PC-3 (cell line): ENCODE data around the gene SMIM28. TPM values are rescaled to one million over a fixed set of nuclear protein-coding genes. Genes with fewer than 3 reads are reported as not detected.

Experiments
- ATAC-seq: fragments of 200-7000 bp; cut with Tn5 transposase; 2 replicates; pipeline ENCODE4 v1.9.1; 2020; ENCODE audit warnings: mild to moderate bottlenecking, moderate library complexity
- BruUV-seq: library from RNA; stranded (reverse); fragments of 400-500 nt; replicated peaks from 2 replicates; lab custom pipeline; 2021; lab: Mats Ljungman, UMichigan
- CTCF ChIA-PET: fragments of 300-600 bp; sonication (Branson Sonifier 250); formaldehyde crosslinking; loops from one replicate; lab custom pipeline; 2022; ENCODE audit warnings: antibody characterized with exemption; lab: Charles Lee
- POLR2A ChIA-PET: fragments of 300-600 bp; sonication (Branson Sonifier 250); formaldehyde crosslinking; loops from one replicate; lab custom pipeline; 2022; ENCODE audit warnings: antibody characterized with exemption; ENCODE audit not compliant: unreplicated experiment; lab: Charles Lee
- DNase-seq: peaks from one replicate; pipeline ENCODE4 v3.0.0-alpha.2; 2015
- H2AFZ ChIP-seq: fragments of 300-600 bp; sonication (generic); 2 replicates; pipeline ENCODE4 v1.6.0; 2016; ENCODE audit warnings: antibody characterized with exemption, low read length
- H3F3A ChIP-seq: fragments of 300-600 bp; sonication (generic); one replicate; pipeline ENCODE4 v1.6.0; 2017; ENCODE audit warnings: antibody characterized with exemption, low read length, control low read depth, mild to moderate bottlenecking; ENCODE audit not compliant: unreplicated experiment
- H3K27ac ChIP-seq: fragments of 300-600 bp; sonication (generic); 2 replicates; pipeline ENCODE4 v1.5.1; 2016; ENCODE audit warnings: mild to moderate bottlenecking, low read length
- H3K27me3 ChIP-seq: fragments of 300-600 bp; sonication (generic); 2 replicates; pipeline ENCODE4 v1.6.1; 2016; ENCODE audit warnings: low read length, mixed read lengths
- H3K36me3 ChIP-seq: fragments of 300-600 bp; sonication (generic); 2 replicates; pipeline ENCODE4 v1.6.1; 2016; ENCODE audit warnings: low read depth, mixed run types, low read length, mixed read lengths
- H3K4me1 ChIP-seq: fragments of 300-600 bp; sonication (generic); 2 replicates; pipeline ENCODE4 v1.5.1; 2016; ENCODE audit warnings: low read length; ENCODE audit not compliant: insufficient read depth
- H3K4me2 ChIP-seq: fragments of 300-600 bp; sonication (generic); 2 replicates; pipeline ENCODE4 v1.6.0; 2016; ENCODE audit warnings: low read length
- H3K4me3 ChIP-seq: fragments of 300-600 bp; sonication (generic); 2 replicates; pipeline ENCODE4 v1.5.1; 2016; ENCODE audit warnings: mild to moderate bottlenecking, low read length, mixed read lengths
- H3K79me2 ChIP-seq: fragments of 300-600 bp; sonication (generic); 2 replicates; pipeline ENCODE4 v1.6.1; 2017; ENCODE audit warnings: low read length, mixed read lengths
- H3K9ac ChIP-seq: fragments of 300-600 bp; sonication (generic); 2 replicates; pipeline ENCODE4 v1.6.0; 2016; ENCODE audit warnings: mild to moderate bottlenecking, low read length
- H3K9me2 ChIP-seq: fragments of 300-600 bp; sonication (generic); replicated peaks from 2 replicates; pipeline ENCODE4 v1.6.1; 2016; ENCODE audit warnings: mixed run types, low read length, mixed read lengths
- H3K9me3 ChIP-seq: fragments of 300-600 bp; sonication (generic); 2 replicates; pipeline ENCODE4 v1.6.1; 2016; ENCODE audit warnings: low read length, mixed read lengths
- H4K20me1 ChIP-seq: fragments of 300-600 bp; sonication (generic); 2 replicates; pipeline ENCODE4 v1.6.1; 2016; ENCODE audit warnings: low read length, mixed read lengths
- CTCF ChIP-seq: fragments of 300-600 bp; sonication (generic); conservative IDR thresholded peaks from 2 replicates; pipeline ENCODE4 v1.5.1; 2017; ENCODE audit warnings: antibody characterized with exemption, low read depth, mild to moderate bottlenecking, low read length
- EZH2 ChIP-seq: fragments of 300-600 bp; sonication (generic); IDR thresholded peaks from one replicate; pipeline ENCODE4 v1.6.1; 2017; ENCODE audit warnings: antibody characterized with exemption, mild to moderate bottlenecking, low read length; ENCODE audit not compliant: unreplicated experiment
- EZH2phosphoT487 ChIP-seq: fragments of 300-600 bp; sonication (generic); IDR thresholded peaks from 2 replicates; pipeline ENCODE4 v1.6.1; 2018; ENCODE audit warnings: mild to moderate bottlenecking, antibody characterized with exemption, low read length, borderline replicate concordance
- intact Hi-C: fragments of 100-400 bp; cut with micrococcal nuclease; formaldehyde crosslinking; loops from 2 replicates; pipeline ENCODE4 v1.9.0; 2023
- total RNA-seq: library from RNA; depleted of rRNA; stranded (reverse); fragments of >200 nt; gene quantifications from 2 replicates; pipeline ENCODE4 v1.2.3, GENCODE V29; 2014

Gene SMIM28
- total RNA-seq, 1 experiment from 2014 or later: not detected

- Histone ChIP-seq H3K9ac (peak overlapping the region; percentile 58), H3F3A (no peaks in the 10 kb centered on the region), H3K27ac (peak overlapping the region; percentile 91), H3K4me3 (no peak overlapping the region), H4K20me1 (no peaks in the 10 kb centered on the region), H3K9me3 (no peaks in the 10 kb centered on the region), H3K4me1 (peaks cover 25% of the 10 kb centered on the region), H2AFZ (no peak overlapping the region), H3K79me2 (no peaks in the 10 kb centered on the region), H3K9me2 (no peaks in the 10 kb centered on the region), H3K36me3 (peaks cover 29% of the 10 kb centered on the region), H3K4me2 (peak overlapping the region; percentile 38), H3K27me3 (no peaks in the 10 kb centered on the region)
- peak; percentile 91 for DNase-seq
- TSS peak; percentile 53 for BruUV-seq
- intact Hi-C loops: loop anchor here (5.0 kb wide), 2 partner anchors 124 to 294 kb away; no protein-coding TSS in a partner anchor
- CTCF ChIA-PET: no interaction called here
- POLR2A ChIA-PET: no interaction called here
- peak; percentile 93 for ATAC-seq
- no peak for TF ChIP-seq EZH2
- TF ChIP-seq CTCF: no peak
- no peak for TF ChIP-seq EZH2phosphoT487
These were observed 33.5 kb downstream of the SMIM28 start for GRCh38 chr6:138410972-138411880.

- Histone ChIP-seq H3K9me2 (no peaks in the 10 kb centered on the region), H3K4me1 (peaks cover 19% of the 10 kb centered on the region), H2AFZ (no peak overlapping the region), H3K4me3 (no peak overlapping the region), H3K27me3 (no peaks in the 10 kb centered on the region), H3K4me2 (no peak overlapping the region), H4K20me1 (no peaks in the 10 kb centered on the region), H3K36me3 (peaks cover 9% of the 10 kb centered on the region), H3K9ac (no peak overlapping the region), H3K9me3 (no peaks in the 10 kb centered on the region), H3K27ac (no peak overlapping the region), H3F3A (no peaks in the 10 kb centered on the region), H3K79me2 (no peaks in the 10 kb centered on the region)
- DNase-seq (no peak), ATAC-seq (no peak)
- TF ChIP-seq CTCF: no peak
- TF ChIP-seq EZH2: no peak
- no peak for TF ChIP-seq EZH2phosphoT487
- CTCF ChIA-PET: no interaction called here
- POLR2A ChIA-PET: no interaction called here
- BruUV-seq: no TSS peak
- intact Hi-C loops: no loop called here
These were observed 37.4 kb downstream of the SMIM28 start for GRCh38 chr6:138415125-138415524.

- peaks cover 9% of the 10 kb centered on the region for H3K4me1 ChIP-seq
- H3K9me3 ChIP-seq: no peaks in the 10 kb centered on the region
- no peak overlapping the region for H3K4me2 ChIP-seq
- no peaks in the 10 kb centered on the region for H3K27me3 ChIP-seq
- H3K9me2 ChIP-seq: no peaks in the 10 kb centered on the region
- no peak overlapping the region for H3K27ac ChIP-seq
- H3K36me3 ChIP-seq: peaks cover 9% of the 10 kb centered on the region
- intact Hi-C loops: no loop called here
- no peak overlapping the region for H2AFZ ChIP-seq
- POLR2A ChIA-PET: no interaction called here
- no peaks in the 10 kb centered on the region for H3F3A ChIP-seq
- no peak for TF ChIP-seq EZH2
- TF ChIP-seq CTCF: no peak
- no peak for TF ChIP-seq EZH2phosphoT487
- ATAC-seq (no peak), DNase-seq (no peak)
- no peaks in the 10 kb centered on the region for H4K20me1 ChIP-seq
- CTCF ChIA-PET: no interaction called here
- no peak overlapping the region for H3K9ac ChIP-seq
- no peaks in the 10 kb centered on the region for H3K79me2 ChIP-seq
- no peak overlapping the region for H3K4me3 ChIP-seq
- no TSS peak for BruUV-seq
These were observed 38.5 kb downstream of the SMIM28 start for GRCh38 chr6:138416206-138416605.
